B cell (primary cell): Measurements from ENCODE around the gene PKNOX2. TPM values are rescaled to one million over a fixed set of nuclear protein-coding genes. Genes with fewer than 3 reads are reported as not detected.

Source experiments
- ATAC-seq: fragments of 200-7000 bp; cut with Tn5 transposase; one replicate; pipeline ENCODE4 v1.10.0; 2021; ENCODE audit warnings: low read depth, mild to moderate bottlenecking, moderate number of reproducible peaks, moderate library complexity
- CTCF ChIA-PET: fragments of 350-600 bp; sonication (Branson Sonifier 250); formaldehyde crosslinking; loops from one replicate; lab custom pipeline; 2021; ENCODE audit warnings: antibody characterized with exemption, inconsistent platforms; lab: Charles Lee
- POLR2A ChIA-PET: fragments of 350-600 bp; sonication (Branson Sonifier 250); formaldehyde crosslinking; loops from one replicate; lab custom pipeline; 2021; ENCODE audit warnings: antibody characterized with exemption; lab: Charles Lee
- DNase-seq: peaks from one replicate; pipeline ENCODE4 v3.0.0; 2013
- H2AFZ ChIP-seq: 2 replicates; pipeline ENCODE4 v1.6.1; 2012; ENCODE audit warnings: mild to moderate bottlenecking, low read depth, low read length; ENCODE audit not compliant: insufficient read depth, poor library complexity, severe bottlenecking
- H3K27ac ChIP-seq, 2 donors: 1 replicate in 1 of 2; 2 replicates in 1 of 2; pipeline ENCODE4 v1.5.1; 2012 to 2013; ENCODE audit warnings: low read length in 2 of 2, mild to moderate bottlenecking in 2 of 2, moderate library complexity in 1 of 2
- H3K27me3 ChIP-seq, 4 experiments: fragments of 200-600 bp in 1 of 4; sonication (generic) in 1 of 4; replicated peaks in 1 of 4; 1 replicate in 2 of 4; 2 replicates in 2 of 4; pipeline versions ENCODE4 v1.6.1 to v1.7.0; 2013 to 2016; ENCODE audit warnings: low read length in 3 of 4, mild to moderate bottlenecking in 2 of 4, mixed read lengths in 1 of 4, moderate library complexity in 1 of 4; ENCODE audit not compliant: insufficient read depth in 4 of 4, control insufficient read depth in 3 of 4; ENCODE audit errors: control extremely low read depth in 1 of 4
- H3K36me3 ChIP-seq, 2 experiments: replicated peaks in 1 of 2; 1 replicate in 1 of 2; 2 replicates in 1 of 2; pipeline versions ENCODE4 v1.6.1 to v1.7.1; 2013; ENCODE audit warnings: low read length in 1 of 2; ENCODE audit not compliant: insufficient read depth in 2 of 2, control insufficient read depth in 1 of 2; ENCODE audit errors: control extremely low read depth in 1 of 2, extremely low read depth in 1 of 2
- H3K4me1 ChIP-seq, 2 donors: fragments of 200-600 bp in 1 of 2; sonication (generic) in 1 of 2; 1 replicate in 1 of 2; 2 replicates in 1 of 2; pipeline versions ENCODE4 v1.5.1 to v1.6.1; 2013 to 2017; ENCODE audit warnings: low read length in 2 of 2; ENCODE audit not compliant: control insufficient read depth in 2 of 2, insufficient read depth in 2 of 2
- H3K4me2 ChIP-seq: replicated peaks from 2 replicates; pipeline ENCODE3; 2012; ENCODE audit warnings: mild to moderate bottlenecking, low read depth, low read length; ENCODE audit not compliant: poor library complexity, severe bottlenecking
- H3K4me3 ChIP-seq, 5 experiments: fragments of 200-600 bp in 1 of 5; sonication (generic) in 1 of 5; 1 replicate in 3 of 5; 2 replicates in 2 of 5; pipeline versions ENCODE4 v1.5.1 to v1.7.0; 2011 to 2016; ENCODE audit warnings: low read length in 4 of 5, mild to moderate bottlenecking in 4 of 5, low read depth in 2 of 5, control low read depth in 1 of 5, moderate library complexity in 1 of 5; ENCODE audit not compliant: insufficient read depth in 1 of 5; ENCODE audit errors: control extremely low read depth in 1 of 5, extremely low read depth in 1 of 5
- H3K79me2 ChIP-seq: fragments of 200-600 bp; sonication (generic); one replicate; pipeline ENCODE4 v1.6.0; 2016; ENCODE audit warnings: low read length; ENCODE audit not compliant: control insufficient read depth, insufficient read depth
- H3K9ac ChIP-seq: fragments of 200-600 bp; sonication (generic); 2 replicates; pipeline ENCODE4 v1.6.1; 2017; ENCODE audit warnings: mild to moderate bottlenecking, low read length, moderate library complexity
- H3K9me3 ChIP-seq, 3 donors: one replicate each; pipeline versions ENCODE4 v1.6.1 to v1.7.1; 2013; ENCODE audit warnings: low read length in 2 of 3; ENCODE audit not compliant: control insufficient read depth in 2 of 3, insufficient read depth in 1 of 3; ENCODE audit errors: control extremely low read depth in 1 of 3
- H4K20me1 ChIP-seq: 2 replicates; pipeline ENCODE4 v1.6.0; 2012; ENCODE audit warnings: mild to moderate bottlenecking, low read length; ENCODE audit not compliant: insufficient read depth, control insufficient read depth, poor library complexity, severe bottlenecking
- H3K27ac Mint-ChIP-seq: one replicate; pipeline ENCODE4 v1.8.0; 2021; ENCODE audit warnings: mixed read lengths
- H3K27me3 Mint-ChIP-seq: one replicate; pipeline ENCODE4 v1.8.0; 2021; ENCODE audit warnings: mixed read lengths
- H3K4me1 Mint-ChIP-seq: one replicate; pipeline ENCODE4 v1.8.0; 2021; ENCODE audit warnings: mixed read lengths
- H3K4me3 Mint-ChIP-seq: one replicate; pipeline ENCODE4 v1.8.0; 2021; ENCODE audit warnings: mixed read lengths
- H3K9me3 Mint-ChIP-seq: one replicate; pipeline ENCODE4 v1.8.0; 2022; ENCODE audit warnings: mixed read lengths; ENCODE audit not compliant: insufficient read depth
- CTCF ChIP-seq: fragments of 200-600 bp; IDR thresholded peaks from one replicate; pipeline ENCODE4 v1.8.0; 2022; ENCODE audit warnings: antibody characterized with exemption, mild to moderate bottlenecking
- EZH2 ChIP-seq: IDR thresholded peaks from 2 replicates; pipeline ENCODE4 v1.6.1; 2012; ENCODE audit warnings: borderline replicate concordance, low read depth, mild to moderate bottlenecking, moderate library complexity, low read length; ENCODE audit not compliant: insufficient read depth, poor library complexity, severe bottlenecking
- WGBS: methylation state at CpG from one replicate; pipeline ENCODE4 v1.1.5; 2013; ENCODE audit warnings: missing lambda C conversion rate; ENCODE audit not compliant: insufficient coverage; 5-methylcytosine and 5-hydroxymethylcytosine counted together
- intact Hi-C: fragments of 100-400 bp; cut with micrococcal nuclease; formaldehyde crosslinking; loops from one replicate; pipeline ENCODE4 v1.10.0; 2022
- polyA plus RNA-seq: library from polyadenylated mRNA; depleted of rRNA; stranded (reverse); fragments of >200 nt; gene quantifications from 2 replicates; pipeline ENCODE4 v1.2.3, GENCODE V29; 2012
- total RNA-seq, 2 donors: library from RNA; stranded (reverse); fragments of 120-200 nt in 1 of 2; gene quantifications; 1 replicate in 1 of 2; 2 replicates in 1 of 2; pipeline versions ENCODE4 v1.2.3 to v1.2.4, GENCODE V29; 2013 to 2022

PKNOX2 gene
- total and polyA plus RNA-seq, 2 donors (not counting 1 experiment from before 2014, with no cell fraction given), result not detected

GRCh38 chr11:125303694-125304093 lies 139.1 kb downstream of the PKNOX2 start:
- Mint-ChIP-seq H3K4me3 (no peak overlapping the region), H3K9me3 (no peaks in the 10 kb centered on the region), H3K27ac (no peak overlapping the region), H3K4me1 (no peaks in the 10 kb centered on the region), H3K27me3 (peaks cover 7% of the 10 kb centered on the region)
- peaks cover 0 to 4% (median 0%) of the 10 kb centered on the region in 3 donors for H3K9me3 ChIP-seq
- H4K20me1 ChIP-seq, result no peaks in the 10 kb centered on the region
- H2AFZ ChIP-seq, result no peak overlapping the region
- CTCF ChIA-PET, result no interaction called here
- H3K27ac ChIP-seq, result no peak overlapping the region
- H3K36me3 ChIP-seq, result no peaks in the 10 kb centered on the region
- H3K27me3 ChIP-seq, result no peaks in the 10 kb centered on the region
- intact Hi-C loops, result no loop called here
- H3K4me2 ChIP-seq, result no peak overlapping the region
- no peak overlapping the region for H3K4me3 ChIP-seq
- no peaks in the 10 kb centered on the region for H3K79me2 ChIP-seq
- no peak overlapping the region for H3K9ac ChIP-seq
- WGBS, result 96% methylated on average over 2 of the region's 5 CpGs
- POLR2A ChIA-PET, result no interaction called here
- no peak for TF ChIP-seq CTCF
- TF ChIP-seq EZH2, result no peak
- H3K4me1 ChIP-seq, result no peaks in the 10 kb centered on the region
- DNase-seq (no peak), ATAC-seq (no peak)

GRCh38 chr11:125304136-125304535 lies 139.6 kb downstream of the PKNOX2 start:
- ATAC-seq (no peak), DNase-seq (no peak)
- Histone ChIP-seq H3K9me3 (peaks cover 0 to 4% (median 0%) of the 10 kb centered on the region in 3 donors), H3K36me3 (no peaks in the 10 kb centered on the region), H4K20me1 (no peaks in the 10 kb centered on the region), H3K27me3 (no peaks in the 10 kb centered on the region), H2AFZ (no peak overlapping the region), H3K79me2 (no peaks in the 10 kb centered on the region), H3K27ac (no peak overlapping the region), H3K9ac (no peak overlapping the region), H3K4me1 (no peaks in the 10 kb centered on the region), H3K4me2 (no peak overlapping the region), H3K4me3 (no peak overlapping the region)
- TF ChIP-seq EZH2, result no peak
- TF ChIP-seq CTCF, result no peak
- Mint-ChIP-seq H3K4me3 (no peak overlapping the region), H3K4me1 (no peaks in the 10 kb centered on the region), H3K27ac (no peak overlapping the region), H3K27me3 (peaks cover 9% of the 10 kb centered on the region), H3K9me3 (no peaks in the 10 kb centered on the region)
- intact Hi-C loops, result no loop called here
- WGBS, result 71% methylated on average over 4 of the region's 7 CpGs
- POLR2A ChIA-PET, result no interaction called here
- CTCF ChIA-PET, result no interaction called here
